Endothelial cell of coronary artery (primary cell): ENCODE data around the gene SIGMAR1. TPM values are rescaled to one million over a fixed set of nuclear protein-coding genes. Genes with fewer than 3 reads are reported as not detected.

Experiments used
- total RNA-seq: library from RNA; depleted of rRNA; stranded (reverse); fragments of >200 nt; gene quantifications from 2 replicates; pipeline ENCODE4 v1.2.3, GENCODE V29; 2014

The SIGMAR1 gene
- 41.1 and 46.3 TPM in 2 replicates for total RNA-seq

GRCh38 chr9:34637356-34638137, at the start of gene SIGMAR1:
TSS of gene SIGMAR1 (minus strand) at chr9:34637787. CDS start at chr9:34637697, 90 bp downstream.

GRCh38 chr9:34662526-34663302, 25.1 kb upstream of the SIGMAR1 start, which contains the start of gene CCL27:
TSS of gene CCL27 (minus strand) at chr9:34662657. CDS start at chr9:34662633, 24 bp downstream.

GRCh38 chr9:34651876-34652601, 14.5 kb upstream of the SIGMAR1 start, which contains the start of gene IL11RA:
TSS of gene IL11RA (plus strand) at chr9:34652185. CDS start at chr9:34655218, 3,033 bp downstream.

GRCh38 chr9:34646211-34647083, 8.9 kb upstream of the SIGMAR1 start, which contains the start of gene GALT:
TSS of gene GALT (plus strand) at chr9:34646675. CDS start at chr9:34646705, 30 bp downstream.

GRCh38 chr9:34628656-34629490, 8.7 kb downstream of the SIGMAR1 start, which contains the start of gene ARID3C:
TSS of gene ARID3C (minus strand) at chr9:34629066. CDS start at chr9:34628014, 1,052 bp downstream.

GRCh38 chr9:34620061-34620994, 17.3 kb downstream of the SIGMAR1 start, which contains the start of gene DCTN3:
TSS of gene DCTN3 (minus strand) at chr9:34620495. CDS start at chr9:34620464, 31 bp downstream.

GRCh38 chr9:34611811-34612787, 25.5 kb downstream of the SIGMAR1 start, which contains the start of gene RPP25L:
TSS of gene RPP25L (minus strand) at chr9:34612097. CDS start at chr9:34611296, 801 bp downstream.

GRCh38 chr9:34589636-34590380, 47.8 kb downstream of the SIGMAR1 start, which contains the start of gene CNTFR:
TSS of gene CNTFR (minus strand) at chr9:34589724. CDS start at chr9:34568981, 20,743 bp downstream.

Other genes starting within 250 kb of the SIGMAR1 start
- gene FAM219A, start 179.2 kb downstream of the SIGMAR1 start, total RNA-seq = 12.2 and 16.9 TPM in 2 replicates
- gene DNAI1, start 179.0 kb downstream of the SIGMAR1 start, total RNA-seq = 0.45 TPM in 1 of 2 replicates, not detected in the other
- gene ENHO, start 114.8 kb downstream of the SIGMAR1 start, total RNA-seq = 0.09 TPM in 1 of 2 replicates, not detected in the other
- gene CNTFR, start 48.1 kb downstream of the SIGMAR1 start, total RNA-seq = not detected in 2 replicates
- 18.0 and 20.8 TPM in 2 replicates for gene RPP25L, start 25.7 kb downstream of the SIGMAR1 start, total RNA-seq
- 85.8 and 103 TPM in 2 replicates for gene DCTN3, start 17.3 kb downstream of the SIGMAR1 start, total RNA-seq
- gene ARID3C, start 8.7 kb downstream of the SIGMAR1 start, total RNA-seq = 0.09 TPM in 2 replicates
- 17.2 and 30.2 TPM in 2 replicates for gene GALT, start 8.9 kb upstream of the SIGMAR1 start, total RNA-seq
- gene IL11RA, start 14.4 kb upstream of the SIGMAR1 start, total RNA-seq = 4.8 and 7.1 TPM in 2 replicates
- gene CCL27, start 24.9 kb upstream of the SIGMAR1 start, total RNA-seq = not detected in 2 replicates
- not detected in 2 replicates for gene CCL19, start 53.5 kb upstream of the SIGMAR1 start, total RNA-seq
- gene CCL21, start 72.3 kb upstream of the SIGMAR1 start, total RNA-seq = not detected in 2 replicates